Prostate gland (tissue), 2 donors: ENCODE measurements around the gene SEZ6L. TPM values are rescaled to one million over a fixed set of nuclear protein-coding genes. Genes with fewer than 3 reads are reported as not detected.

Experiments
- DNase-seq: peaks from one replicate; pipeline ENCODE4 v3.0.0-alpha.2; 2019; ENCODE audit warnings: low spot score
- H3K27ac ChIP-seq, 2 donors: fragments of 200-600 bp; sonication (generic); 2 replicates each; pipeline ENCODE4 v1.5.1; 2017 to 2019
- H3K27me3 ChIP-seq: fragments of 200-600 bp; sonication (generic); replicated peaks from 2 replicates; pipeline ENCODE4 v1.5.1; 2019; ENCODE audit not compliant: insufficient read depth
- H3K36me3 ChIP-seq, 2 donors: fragments of 200-600 bp; sonication (generic); 1 replicate in 1 of 2; 2 replicates in 1 of 2; pipeline versions ENCODE4 v1.5.1 to v1.8.1; 2017 to 2019
- H3K4me1 ChIP-seq: fragments of 200-600 bp; sonication (generic); replicated peaks from 2 replicates; pipeline ENCODE4 v1.5.1; 2019
- H3K4me3 ChIP-seq, 2 donors: fragments of 200-600 bp; sonication (generic); 2 replicates each; pipeline ENCODE4 v1.5.1; 2017 to 2019
- H3K9me3 ChIP-seq: fragments of 200-600 bp; sonication (generic); 2 replicates; pipeline ENCODE4 v1.5.1; 2017
- CTCF ChIP-seq, 4 experiments: fragments of 200-600 bp in 2 of 4; fragments of 450-650 bp in 2 of 4; sonication (generic) in 2 of 4; IDR thresholded peaks; 1 replicate in 3 of 4; 2 replicates in 1 of 4; pipeline ENCODE4 v1.5.1; 2016 to 2019; ENCODE audit warnings: antibody characterized with exemption in 4 of 4, mild to moderate bottlenecking in 2 of 4, moderate library complexity in 2 of 4
- POLR2A ChIP-seq: fragments of 450-650 bp; IDR thresholded peaks from one replicate; pipeline ENCODE4 v1.6.1; 2016; ENCODE audit warnings: antibody characterized with exemption, mild to moderate bottlenecking
- POLR2AphosphoS5 ChIP-seq: sonication (generic); formaldehyde crosslinking; IDR thresholded peaks from one replicate; pipeline ENCODE4 v1.6.1; 2017; ENCODE audit warnings: antibody characterized with exemption
- WGBS: methylation state at CpG from one replicate; pipeline ENCODE4 v1.1.5; 2018; 5-methylcytosine and 5-hydroxymethylcytosine counted together
- intact Hi-C: fragments of 100-400 bp; cut with DNase I; formaldehyde crosslinking; loops from one replicate; pipeline ENCODE4 v1.14.2; 2022
- total RNA-seq, 2 donors: library from RNA; depleted of rRNA; stranded (reverse); fragments of >200 nt; gene quantifications; one replicate each; pipeline ENCODE4 v1.1.0, GENCODE V29; 2016

SEZ6L gene
- total RNA-seq, 2 donors from 2014 or later = 0.45 to 0.64 TPM

GRCh38 chr22:26265281-26265680, 96.0 kb downstream of the SEZ6L start:
- no peak for DNase-seq
- no peak overlapping the region for H3K27ac ChIP-seq
- no peaks in the 10 kb centered on the region for H3K36me3 ChIP-seq
- peaks cover 1% of the 10 kb centered on the region for H3K27me3 ChIP-seq
- no peak overlapping the region for H3K4me3 ChIP-seq
- H3K9me3 ChIP-seq = no peaks in the 10 kb centered on the region
- TF ChIP-seq CTCF (IDR thresholded peaks at IDR 0.05) = no peak
- TF ChIP-seq POLR2A = no peak
- TF ChIP-seq POLR2AphosphoS5 = no peak
- H3K4me1 ChIP-seq = no peaks in the 10 kb centered on the region
- WGBS = 82% methylated on average over 7 of the region's 7 CpGs
- intact Hi-C loops = no loop called here

DNA sequence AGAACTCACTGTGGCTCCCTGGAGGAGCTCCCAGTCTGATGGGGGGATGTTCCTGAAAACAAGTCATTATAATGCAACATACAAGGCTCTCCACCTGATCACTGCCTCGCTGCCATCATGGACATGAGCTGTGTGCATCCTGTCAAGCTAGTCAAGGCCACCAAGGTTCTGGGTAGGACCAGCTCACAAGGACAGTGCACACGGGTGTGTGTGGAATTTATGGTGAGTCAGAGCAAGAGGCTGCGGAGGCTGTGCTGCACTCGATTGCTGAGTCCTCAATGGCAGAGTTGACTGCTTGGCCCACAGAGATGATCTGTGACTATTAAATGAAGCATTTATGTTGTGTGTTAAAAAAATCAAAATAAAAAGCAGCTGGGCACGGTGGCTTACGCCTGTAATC, 96.6 kb downstream of the SEZ6L start:
- Histone ChIP-seq H3K4me3 (no peak overlapping the region), H3K27me3 (no peaks in the 10 kb centered on the region), H3K9me3 (no peaks in the 10 kb centered on the region), H3K27ac (no peak overlapping the region), H3K36me3 (no peaks in the 10 kb centered on the region), H3K4me1 (no peaks in the 10 kb centered on the region)
- no peak for DNase-seq
- intact Hi-C loops = no loop called here
- WGBS = 83% methylated on average over 6 of the region's 6 CpGs
- TF ChIP-seq POLR2AphosphoS5 = no peak
- TF ChIP-seq POLR2A = no peak
- TF ChIP-seq CTCF (IDR thresholded peaks at IDR 0.05) = no peak

DNA sequence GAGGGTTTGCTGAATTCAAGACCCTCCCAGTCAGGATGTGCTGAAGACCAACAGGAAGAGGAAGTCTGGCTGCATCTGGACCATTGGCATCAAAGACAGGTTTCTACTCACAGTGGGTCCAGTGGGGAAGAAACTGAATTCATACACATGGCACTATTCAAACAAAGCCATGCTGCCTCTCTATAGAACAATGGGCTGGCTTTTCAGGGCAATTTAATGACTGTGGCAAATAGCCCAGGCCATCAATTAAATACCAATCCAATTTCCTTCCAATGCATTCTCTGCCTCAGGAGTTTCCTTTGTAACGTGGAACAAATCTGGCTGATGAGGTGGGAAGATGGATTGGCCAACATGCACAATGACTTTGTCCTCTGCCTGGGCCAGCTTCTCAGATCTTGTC, 98.6 kb downstream of the SEZ6L start:
- no peak for TF ChIP-seq CTCF (IDR thresholded peaks at IDR 0.05)
- TF ChIP-seq POLR2A = no peak
- no peak for TF ChIP-seq POLR2AphosphoS5
- 11% methylated on average over 1 of the region's 1 CpG for WGBS
- intact Hi-C loops = no loop called here

DNA sequence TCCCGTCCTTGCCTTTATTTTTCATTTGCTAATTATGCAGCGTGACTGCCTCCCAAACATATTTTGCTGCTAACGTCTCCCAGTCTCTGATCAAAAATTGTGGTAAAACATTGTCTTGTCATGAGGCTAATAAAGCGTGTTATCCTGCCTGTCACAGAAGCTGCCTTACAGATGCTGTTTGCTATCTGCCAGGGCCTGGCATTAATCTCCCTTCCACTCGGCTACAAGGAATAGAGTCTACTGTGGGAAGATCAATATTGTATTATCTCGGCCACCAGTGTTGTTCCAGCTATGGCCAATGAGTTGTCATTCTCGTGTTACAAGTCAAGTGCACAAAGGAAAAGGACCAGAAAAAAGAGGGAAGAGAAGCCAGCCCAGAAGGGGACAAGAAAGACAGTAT, 100.3 kb downstream of the SEZ6L start:
- no peak for DNase-seq
- H3K27me3 ChIP-seq = peaks cover 3% of the 10 kb centered on the region
- intact Hi-C loops = no loop called here

More for the DNA sequence above, 98.6 kb downstream of the SEZ6L start:
- Histone ChIP-seq H3K27me3 (no peaks in the 10 kb centered on the region), H3K4me1 (no peaks in the 10 kb centered on the region), H3K9me3 (no peaks in the 10 kb centered on the region), H3K27ac (no peak overlapping the region), H3K36me3 (no peaks in the 10 kb centered on the region), H3K4me3 (no peak overlapping the region)
- no peak for DNase-seq

DNA sequence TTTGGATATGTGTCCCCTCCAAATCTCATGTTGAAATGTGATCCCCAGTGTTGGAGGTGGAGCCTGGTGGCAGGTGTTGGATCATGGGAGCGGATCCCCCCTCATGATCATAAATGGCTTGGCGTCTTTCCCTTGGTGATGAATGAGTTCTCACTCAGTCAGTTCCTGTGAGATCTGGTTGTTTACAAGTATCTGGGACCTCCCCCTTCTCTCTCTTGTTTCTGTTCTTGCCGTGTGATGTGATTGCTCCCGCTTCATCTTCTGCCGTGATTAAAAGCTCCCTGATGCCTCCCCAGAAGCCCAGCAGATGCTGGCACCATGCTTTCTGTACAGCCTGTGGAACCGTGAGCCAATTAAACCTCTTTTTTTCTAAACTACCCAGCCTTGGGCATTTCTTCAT, 102.2 kb downstream of the SEZ6L start:
- Histone ChIP-seq H3K9me3 (no peaks in the 10 kb centered on the region), H3K27me3 (peaks cover 3% of the 10 kb centered on the region)

More for the DNA sequence above, 100.3 kb downstream of the SEZ6L start:
- Histone ChIP-seq H3K36me3 (no peaks in the 10 kb centered on the region), H3K4me3 (no peak overlapping the region), H3K27ac (no peak overlapping the region), H3K9me3 (no peaks in the 10 kb centered on the region), H3K4me1 (no peaks in the 10 kb centered on the region)
- TF ChIP-seq POLR2A = no peak
- WGBS = 72% methylated on average over 7 of the region's 7 CpGs

More for the DNA sequence above, 102.2 kb downstream of the SEZ6L start:
- DNase-seq = no peak
- WGBS = 52% methylated on average over 6 of the region's 6 CpGs
- Histone ChIP-seq H3K4me1 (no peaks in the 10 kb centered on the region), H3K36me3 (no peaks in the 10 kb centered on the region), H3K27ac (no peak overlapping the region), H3K4me3 (no peak overlapping the region)
- intact Hi-C loops = no loop called here
- TF ChIP-seq CTCF (IDR thresholded peaks at IDR 0.05) = no peak
- no peak for TF ChIP-seq POLR2A
- no peak for TF ChIP-seq POLR2AphosphoS5
